HepG2 (cell line): Measurements from ENCODE around the gene PKIB. TPM values are rescaled to one million over a fixed set of nuclear protein-coding genes. Genes with fewer than 3 reads are reported as not detected.
A peak's percentile ranks its signal among the peaks of the same experiment; 100 is the strongest.

Experiments
- ATAC-seq: fragments of 200-7000 bp; cut with Tn5 transposase; 3 replicates; pipeline ENCODE4 v1.9.1; 2020; ENCODE audit warnings: mild to moderate bottlenecking, moderate library complexity
- BruUV-seq: library from RNA; stranded (reverse); fragments of 400-500 nt; replicated peaks from 2 replicates; lab custom pipeline; 2021; lab: Mats Ljungman, UMichigan
- CTCF ChIA-PET: fragments of 300-600 bp; formaldehyde crosslinking; extraction: SDS; loops from one replicate; lab custom pipeline; 2021; ENCODE audit warnings: low total read pairs, inconsistent platforms, low intra/inter-chr PET ratio; lab: Yijun Ruan, JAX
- POLR2A ChIA-PET: fragments of 350-600 bp; sonication (Branson Sonifier 250); formaldehyde crosslinking; loops from one replicate; lab custom pipeline; 2020; ENCODE audit warnings: antibody characterized with exemption, inconsistent platforms; lab: Yijun Ruan, JAX
- DNase-seq: peaks from one replicate; pipeline ENCODE4 v3.0.0-alpha.2; 2015; ENCODE audit warnings: low spot score
- FAIRE-seq: peaks from 3 replicates; lab custom pipeline; 2011; peaks lifted over from hg19 to GRCh38; lab: Jason Lieb, UNC
- H2AFZ ChIP-seq: one replicate; pipeline ENCODE4 v1.6.1; 2011; ENCODE audit warnings: low read length, inconsistent platforms
- H3K27ac ChIP-seq: fragments of 300-600 bp; 3 replicates; pipeline ENCODE4 v1.8.0; 2011; ENCODE audit warnings: mixed run types, mild to moderate bottlenecking, mixed read lengths, low read length, inconsistent platforms; ENCODE audit not compliant: insufficient read depth; ENCODE audit errors: extremely low read length
- H3K27me3 ChIP-seq, 2 experiments: fragments of 200-600 bp in 1 of 2; 2 replicates in 1 of 2; 3 replicates in 1 of 2; pipeline versions ENCODE4 v1.6.0 to v1.8.0; 2011; ENCODE audit warnings: low read length in 2 of 2, mild to moderate bottlenecking in 2 of 2, moderate library complexity in 2 of 2, inconsistent platforms in 1 of 2; ENCODE audit not compliant: insufficient read depth in 2 of 2, control insufficient read depth in 1 of 2
- H3K36me3 ChIP-seq, 2 experiments: fragments of 200-600 bp in 1 of 2; replicated peaks in 1 of 2; 2 replicates in 1 of 2; 3 replicates in 1 of 2; pipeline versions ENCODE4 v1.5.1 to v1.8.0; 2011; ENCODE audit warnings: low read length in 2 of 2, inconsistent platforms in 1 of 2; ENCODE audit not compliant: insufficient read depth in 2 of 2, control insufficient read depth in 1 of 2
- H3K4me1 ChIP-seq: 2 replicates; pipeline ENCODE4 v1.5.1; 2012; ENCODE audit warnings: low read length, inconsistent platforms; ENCODE audit not compliant: insufficient read depth
- H3K4me2 ChIP-seq: 2 replicates; pipeline ENCODE4 v1.6.0; 2011; ENCODE audit warnings: low read depth, low read length, inconsistent platforms
- H3K4me3 ChIP-seq, 3 experiments: fragments of 200-600 bp in 1 of 3; sonication (generic), shearing (Covaris generic) in 1 of 3; replicated peaks in 1 of 3; 2 replicates each; pipeline ENCODE4 v1.5.1; 2011 to 2016; ENCODE audit warnings: low read length in 3 of 3, inconsistent platforms in 2 of 3, low read depth in 2 of 3, mild to moderate bottlenecking in 2 of 3, control low read depth in 1 of 3, mixed read lengths in 1 of 3; ENCODE audit not compliant: insufficient read depth in 1 of 3
- H3K79me2 ChIP-seq: one replicate; pipeline ENCODE4 v1.6.1; 2011; ENCODE audit warnings: low read length, inconsistent platforms; ENCODE audit not compliant: insufficient read depth
- H3K9ac ChIP-seq: 2 replicates; pipeline ENCODE4 v1.6.0; 2011; ENCODE audit warnings: mild to moderate bottlenecking, low read depth, low read length, inconsistent platforms; ENCODE audit not compliant: insufficient read depth
- H3K9me3 ChIP-seq: 2 replicates; pipeline ENCODE4 v1.5.1; 2012; ENCODE audit warnings: mild to moderate bottlenecking, low read length
- H4K20me1 ChIP-seq: 2 replicates; pipeline ENCODE4 v1.6.0; 2011; ENCODE audit warnings: inconsistent platforms, mild to moderate bottlenecking, low read length, moderate library complexity; ENCODE audit not compliant: insufficient read depth
- PBX3 ChIP-seq: sonication (generic); formaldehyde crosslinking; IDR thresholded peaks from 2 replicates; pipeline ENCODE4 v1.8.1; 2023; ENCODE audit warnings: missing genetic modification reagents, inconsistent platforms, borderline replicate concordance
- REPIN1 ChIP-seq: sonication (generic); formaldehyde crosslinking; IDR thresholded peaks from 2 replicates; pipeline ENCODE4 v1.8.0; 2022; ENCODE audit warnings: missing genetic modification reagents, low read depth, mild to moderate bottlenecking, borderline replicate concordance
- SIX1 ChIP-seq: sonication (generic); formaldehyde crosslinking; IDR thresholded peaks from 2 replicates; pipeline ENCODE4 v1.4.0; 2020; ENCODE audit warnings: missing genetic modification reagents, borderline replicate concordance
- ZNF7 ChIP-seq: IDR thresholded peaks from 2 replicates; pipeline ENCODE4 v1.6.1; 2016; ENCODE audit warnings: missing biosample characterization, missing genetic modification reagents
- WGBS: methylation state at CpG from one replicate; pipeline ENCODE4 v1.1.6; 2017; ENCODE audit warnings: low lambda C conversion rate; 5-methylcytosine and 5-hydroxymethylcytosine counted together
- in situ Hi-C: cut with HindIII; loops from 2 replicates; pipeline ENCODE4 v1.10.0; 2017; ENCODE audit warnings: low pct_unique_long_range_greater_than_20kb; ENCODE audit not compliant: extremely low pct_ligation_motif_present
- intact Hi-C: fragments of 100-400 bp; cut with micrococcal nuclease; formaldehyde crosslinking; loops from one replicate; pipeline ENCODE4 v1.10.0; 2022; ENCODE audit not compliant: unreplicated experiment
- polyA plus RNA-seq, 8 experiments: library from polyadenylated mRNA; depleted of rRNA in 3 of 8; stranded (reverse) in 7 of 8; unstranded in 1 of 8; fragments of >200 nt; fragmentation: Illumina TruSeq in 4 of 8; extraction: Trizol in 4 of 8; gene quantifications; 2 replicates each; pipeline versions ENCODE4 v1.2.1 to v1.2.3, GENCODE V29; 2011 to 2016; ENCODE audit warnings: low read depth in 4 of 8, missing spikeins in 1 of 8, mixed read lengths in 1 of 8; ENCODE audit not compliant: insufficient read depth in 1 of 8
- total RNA-seq, 5 experiments: library from RNA; depleted of rRNA; stranded (reverse); fragments of >200 nt; fragmentation: Illumina TruSeq; extraction: Trizol; gene quantifications; 2 replicates each; pipeline ENCODE4 v1.2.3, GENCODE V29; 2016; ENCODE audit warnings: low read depth in 1 of 5
- TF ChIP-seq, protein P1 (sequence below): sonication (generic); formaldehyde crosslinking; IDR thresholded peaks from 2 replicates; pipeline ENCODE4 v1.5.1; 2020; ENCODE audit warnings: missing genetic modification reagents, mild to moderate bottlenecking, borderline replicate concordance
- TF ChIP-seq, protein P2 (sequence below): sonication (generic); formaldehyde crosslinking; IDR thresholded peaks from 2 replicates; pipeline ENCODE4 v1.5.0; 2020; ENCODE audit warnings: mild to moderate bottlenecking, missing genetic modification reagents, borderline replicate concordance

PKIB gene
- total and polyA plus RNA-seq, 2 of the 13 experiments (the other 11 are each of a cell fraction or from before 2014, with no cell fraction given), result 1.4 to 1.5 TPM

DNA sequence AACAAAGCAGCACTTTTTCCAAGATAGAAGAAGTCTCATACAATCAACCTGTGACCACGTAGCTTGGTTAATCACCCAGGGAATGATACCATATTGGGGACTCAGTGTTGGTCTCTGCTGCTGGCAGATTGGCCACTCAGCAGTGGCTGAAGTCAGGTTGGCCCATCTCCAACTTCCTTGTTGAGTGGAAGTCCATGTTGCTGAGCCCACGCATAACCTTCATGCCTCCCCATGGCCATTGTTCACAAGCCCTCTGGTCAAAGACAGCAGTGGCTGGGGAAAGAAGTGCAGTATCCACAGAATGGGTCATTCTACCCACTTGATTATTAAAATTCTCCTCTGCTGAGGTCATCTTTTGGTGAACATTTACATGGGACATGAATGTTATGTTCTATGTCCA lies 38.5 kb downstream of the PKIB start:
- no peak overlapping the region for H2AFZ ChIP-seq
- no peak for FAIRE-seq
- 14% methylated on average over 2 of the region's 2 CpGs for WGBS
- in situ Hi-C loops (no loop called here), intact Hi-C loops (no loop called here)
- peaks cover 22% of the 10 kb centered on the region for H3K4me1 ChIP-seq
- H3K27ac ChIP-seq, result no peak overlapping the region
- no peak for DNase-seq
- H3K9ac ChIP-seq, result no peak overlapping the region
- H3K79me2 ChIP-seq, result no peaks in the 10 kb centered on the region
- no peak for ATAC-seq
- no peaks in the 10 kb centered on the region for H3K36me3 ChIP-seq
- ChIA-PET POLR2A (no interaction called here), CTCF (no interaction called here)
- no TSS peak for BruUV-seq
- H3K4me3 ChIP-seq, result no peak overlapping the region
- no peaks in the 10 kb centered on the region for H3K9me3 ChIP-seq
- TF ChIP-seq SIX1, result no peak
- TF ChIP-seq, protein P1, sequence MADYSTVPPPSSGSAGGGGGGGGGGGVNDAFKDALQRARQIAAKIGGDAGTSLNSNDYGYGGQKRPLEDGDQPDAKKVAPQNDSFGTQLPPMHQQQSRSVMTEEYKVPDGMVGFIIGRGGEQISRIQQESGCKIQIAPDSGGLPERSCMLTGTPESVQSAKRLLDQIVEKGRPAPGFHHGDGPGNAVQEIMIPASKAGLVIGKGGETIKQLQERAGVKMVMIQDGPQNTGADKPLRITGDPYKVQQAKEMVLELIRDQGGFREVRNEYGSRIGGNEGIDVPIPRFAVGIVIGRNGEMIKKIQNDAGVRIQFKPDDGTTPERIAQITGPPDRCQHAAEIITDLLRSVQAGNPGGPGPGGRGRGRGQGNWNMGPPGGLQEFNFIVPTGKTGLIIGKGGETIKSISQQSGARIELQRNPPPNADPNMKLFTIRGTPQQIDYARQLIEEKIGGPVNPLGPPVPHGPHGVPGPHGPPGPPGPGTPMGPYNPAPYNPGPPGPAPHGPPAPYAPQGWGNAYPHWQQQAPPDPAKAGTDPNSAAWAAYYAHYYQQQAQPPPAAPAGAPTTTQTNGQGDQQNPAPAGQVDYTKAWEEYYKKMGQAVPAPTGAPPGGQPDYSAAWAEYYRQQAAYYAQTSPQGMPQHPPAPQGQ, result no peak
- no peak for TF ChIP-seq REPIN1 (CRISPR knock-in tag)
- TF ChIP-seq PBX3, result no peak
- no peak for TF ChIP-seq ZNF7 (CRISPR knock-in tag)
- H3K4me2 ChIP-seq, result no peak overlapping the region
- no peaks in the 10 kb centered on the region for H4K20me1 ChIP-seq
- H3K27me3 ChIP-seq, result no peaks in the 10 kb centered on the region

GRCh38 chr6:122649701-122650100 lies 39.5 kb downstream of the PKIB start:
- Histone ChIP-seq H3K4me3 (no peak overlapping the region), H3K36me3 (no peaks in the 10 kb centered on the region), H2AFZ (no peak overlapping the region), H3K27me3 (no peaks in the 10 kb centered on the region), H4K20me1 (no peaks in the 10 kb centered on the region), H3K27ac (no peak overlapping the region), H3K9me3 (no peaks in the 10 kb centered on the region), H3K9ac (no peak overlapping the region), H3K79me2 (no peaks in the 10 kb centered on the region), H3K4me2 (no peak overlapping the region), H3K4me1 (peaks cover 27% of the 10 kb centered on the region)
- intact Hi-C loops (no loop called here), in situ Hi-C loops (no loop called here)
- no TSS peak for BruUV-seq
- POLR2A ChIA-PET, result no interaction called here
- CTCF ChIA-PET, result no interaction called here
- 59% methylated on average over 3 of the region's 3 CpGs for WGBS
- DNase-seq, result peak; percentile 5
- ATAC-seq, result no peak
- FAIRE-seq, result no peak
- TF ChIP-seq, protein P2, sequence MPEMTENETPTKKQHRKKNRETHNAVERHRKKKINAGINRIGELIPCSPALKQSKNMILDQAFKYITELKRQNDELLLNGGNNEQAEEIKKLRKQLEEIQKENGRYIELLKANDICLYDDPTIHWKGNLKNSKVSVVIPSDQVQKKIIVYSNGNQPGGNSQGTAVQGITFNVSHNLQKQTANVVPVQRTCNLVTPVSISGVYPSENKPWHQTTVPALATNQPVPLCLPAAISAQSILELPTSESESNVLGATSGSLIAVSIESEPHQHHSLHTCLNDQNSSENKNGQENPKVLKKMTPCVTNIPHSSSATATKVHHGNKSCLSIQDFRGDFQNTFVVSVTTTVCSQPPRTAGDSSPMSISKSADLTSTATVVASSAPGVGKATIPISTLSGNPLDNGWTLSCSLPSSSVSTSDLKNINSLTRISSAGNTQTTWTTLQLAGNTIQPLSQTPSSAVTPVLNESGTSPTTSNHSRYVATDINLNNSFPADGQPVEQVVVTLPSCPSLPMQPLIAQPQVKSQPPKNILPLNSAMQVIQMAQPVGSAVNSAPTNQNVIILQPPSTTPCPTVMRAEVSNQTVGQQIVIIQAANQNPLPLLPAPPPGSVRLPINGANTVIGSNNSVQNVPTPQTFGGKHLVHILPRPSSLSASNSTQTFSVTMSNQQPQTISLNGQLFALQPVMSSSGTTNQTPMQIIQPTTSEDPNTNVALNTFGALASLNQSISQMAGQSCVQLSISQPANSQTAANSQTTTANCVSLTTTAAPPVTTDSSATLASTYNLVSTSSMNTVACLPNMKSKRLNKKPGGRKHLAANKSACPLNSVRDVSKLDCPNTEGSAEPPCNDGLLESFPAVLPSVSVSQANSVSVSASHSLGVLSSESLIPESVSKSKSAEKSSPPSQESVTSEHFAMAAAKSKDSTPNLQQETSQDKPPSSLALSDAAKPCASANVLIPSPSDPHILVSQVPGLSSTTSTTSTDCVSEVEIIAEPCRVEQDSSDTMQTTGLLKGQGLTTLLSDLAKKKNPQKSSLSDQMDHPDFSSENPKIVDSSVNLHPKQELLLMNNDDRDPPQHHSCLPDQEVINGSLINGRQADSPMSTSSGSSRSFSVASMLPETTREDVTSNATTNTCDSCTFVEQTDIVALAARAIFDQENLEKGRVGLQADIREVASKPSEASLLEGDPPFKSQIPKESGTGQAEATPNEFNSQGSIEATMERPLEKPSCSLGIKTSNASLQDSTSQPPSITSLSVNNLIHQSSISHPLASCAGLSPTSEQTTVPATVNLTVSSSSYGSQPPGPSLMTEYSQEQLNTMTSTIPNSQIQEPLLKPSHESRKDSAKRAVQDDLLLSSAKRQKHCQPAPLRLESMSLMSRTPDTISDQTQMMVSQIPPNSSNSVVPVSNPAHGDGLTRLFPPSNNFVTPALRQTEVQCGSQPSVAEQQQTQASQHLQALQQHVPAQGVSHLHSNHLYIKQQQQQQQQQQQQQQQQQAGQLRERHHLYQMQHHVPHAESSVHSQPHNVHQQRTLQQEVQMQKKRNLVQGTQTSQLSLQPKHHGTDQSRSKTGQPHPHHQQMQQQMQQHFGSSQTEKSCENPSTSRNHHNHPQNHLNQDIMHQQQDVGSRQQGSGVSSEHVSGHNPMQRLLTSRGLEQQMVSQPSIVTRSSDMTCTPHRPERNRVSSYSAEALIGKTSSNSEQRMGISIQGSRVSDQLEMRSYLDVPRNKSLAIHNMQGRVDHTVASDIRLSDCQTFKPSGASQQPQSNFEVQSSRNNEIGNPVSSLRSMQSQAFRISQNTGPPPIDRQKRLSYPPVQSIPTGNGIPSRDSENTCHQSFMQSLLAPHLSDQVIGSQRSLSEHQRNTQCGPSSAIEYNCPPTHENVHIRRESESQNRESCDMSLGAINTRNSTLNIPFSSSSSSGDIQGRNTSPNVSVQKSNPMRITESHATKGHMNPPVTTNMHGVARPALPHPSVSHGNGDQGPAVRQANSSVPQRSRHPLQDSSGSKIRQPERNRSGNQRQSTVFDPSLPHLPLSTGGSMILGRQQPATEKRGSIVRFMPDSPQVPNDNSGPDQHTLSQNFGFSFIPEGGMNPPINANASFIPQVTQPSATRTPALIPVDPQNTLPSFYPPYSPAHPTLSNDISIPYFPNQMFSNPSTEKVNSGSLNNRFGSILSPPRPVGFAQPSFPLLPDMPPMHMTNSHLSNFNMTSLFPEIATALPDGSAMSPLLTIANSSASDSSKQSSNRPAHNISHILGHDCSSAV (CRISPR knock-in tag), result no peak
